DND-41 (cell line): ENCODE results near the gene CCDC142.

Experiments used
- CTCF ChIP-seq: IDR thresholded peaks from 2 replicates; pipeline ENCODE4 v1.5.1; 2012; ENCODE audit warnings: borderline replicate concordance, low read length, moderate library complexity, mild to moderate bottlenecking; ENCODE audit not compliant: poor library complexity, severe bottlenecking; ENCODE audit errors: extremely low read depth
- EZH2 ChIP-seq: IDR thresholded peaks from 3 replicates; pipeline ENCODE4 v1.6.1; 2012; ENCODE audit warnings: borderline replicate concordance, low read depth, mild to moderate bottlenecking, moderate library complexity, low read length, inconsistent platforms; ENCODE audit not compliant: severe bottlenecking

- peak; percentile 51 for TF ChIP-seq CTCF
- TF ChIP-seq EZH2, result no peak
Observed at GRCh38 chr2:74440378-74441169, 42.2 kb downstream of the CCDC142 start.
